Measurements from ENCODE around the gene PRKAG1.

GRCh38 chr12:49024543-49024942 lies 6.0 kb upstream of the PRKAG1 start:
- TF ChIP-seq CTCF (IDR thresholded peaks at IDR 0.05) (no peak), POLR2A (IDR thresholded peaks at IDR 0.05) (no peak)

All from heart left ventricle (tissue), 13 donors.